GM19035 (cell line): Measurements from ENCODE around the gene ANO8.
A peak's percentile ranks its signal among the peaks of the same experiment; 100 is the strongest.
"Not testable (repeated sequence)": the region's sequence is repeated elsewhere in the genome, so short reads cannot be mapped to it uniquely, and the experiment has no call there.

Experiments
- ATAC-seq: cut with Tn5 transposase; IDR thresholded peaks from one replicate; pipeline ENCODE4 v1.9.1; 2021; ENCODE audit not compliant: unreplicated experiment

The ANO8 gene

GRCh38 chr19:17311455-17312188, 23.0 kb downstream of the ANO8 start:
- ATAC-seq: no peak

- ATAC-seq: no peak
These were observed 24.6 kb downstream of the ANO8 start for GRCh38 chr19:17309965-17310461.

- peak; percentile 59 for ATAC-seq
These were observed 25.3 kb downstream of the ANO8 start, which contains the start of gene DDA1 for GRCh38 chr19:17309198-17309964. DDA1 (plus strand) TSS chr19:17309563; CDS start chr19:17309655, 92 bp downstream.

- ATAC-seq: no peak
These were observed 26.7 kb downstream of the ANO8 start for GRCh38 chr19:17307876-17308377.

GRCh38 chr19:17306285-17306714, 28.4 kb downstream of the ANO8 start:
- ATAC-seq: no peak

- peak; percentile 62 for ATAC-seq
These were observed 29.0 kb downstream of the ANO8 start, which contains the start of gene MRPL34 for GRCh38 chr19:17305517-17306284. MRPL34 (plus strand) TSS chr19:17305872; CDS start chr19:17305893, 21 bp downstream.

- ATAC-seq: no peak
These were observed 29.5 kb downstream of the ANO8 start for GRCh38 chr19:17305216-17305516.

- ATAC-seq: no peak
These were observed 30.1 kb downstream of the ANO8 start for GRCh38 chr19:17304386-17305215.

GRCh38 chr19:17303940-17304267, 30.8 kb downstream of the ANO8 start:
- ATAC-seq: no peak

- ATAC-seq: peak; percentile 55
These were observed 31.3 kb downstream of the ANO8 start, which contains the start of gene ABHD8 for GRCh38 chr19:17303167-17303939. ABHD8 (minus strand) TSS chr19:17303425; CDS start chr19:17301616, 1,809 bp downstream.

GRCh38 chr19:17302391-17303166, 32.1 kb downstream of the ANO8 start:
- no peak for ATAC-seq

GRCh38 chr19:17300992-17301619, 33.5 kb downstream of the ANO8 start:
- ATAC-seq: no peak

- ATAC-seq: no peak
These were observed 37.7 kb downstream of the ANO8 start for GRCh38 chr19:17296976-17297375.

GRCh38 chr19:17296273-17296672, 38.4 kb downstream of the ANO8 start:
- no peak for ATAC-seq

- ATAC-seq: not testable (repeated sequence)
These were observed 39.1 kb downstream of the ANO8 start for GRCh38 chr19:17295551-17295950.

- no peak for ATAC-seq
These were observed 40.4 kb downstream of the ANO8 start for GRCh38 chr19:17294051-17294891.

- ATAC-seq: no peak
These were observed 41.0 kb downstream of the ANO8 start for GRCh38 chr19:17293605-17294004.
